ENCODE data around the gene CAPN6. TPM values are rescaled to one million over a fixed set of nuclear protein-coding genes. Genes with fewer than 3 reads are reported as not detected.

Gene CAPN6
- under 0.01 TPM in 1 of 2 replicates, not detected in the other for total RNA-seq

GRCh38 chrX:111270339-111270738 is at the start of gene CAPN6:
CAPN6 (minus strand) TSS chrX:111270483; CDS start chrX:111263936, 6,547 bp downstream.

Other genes with a start within 250 kb of the CAPN6 start
- 1.7 and 4.0 TPM in 2 replicates for gene PAK3, start 174.3 kb downstream of the CAPN6 start, total RNA-seq
- not detected in 2 replicates for gene DCX, start 141.7 kb upstream of the CAPN6 start, total RNA-seq
- gene SERTM2, start 241.2 kb upstream of the CAPN6 start, total RNA-seq: under 0.01 and 0.19 TPM in 2 replicates